PC-9 (cell line): Measurements from ENCODE around the gene AOAH. TPM values are rescaled to one million over a fixed set of nuclear protein-coding genes. Genes with fewer than 3 reads are reported as not detected.

Source experiments
- BruUV-seq: library from RNA; stranded (reverse); fragments of 400-500 nt; replicated peaks from 2 replicates; lab custom pipeline; 2021; lab: Mats Ljungman, UMichigan
- CTCF ChIA-PET: fragments of 300-600 bp; sonication (Branson Sonifier 250); formaldehyde crosslinking; loops from one replicate; lab custom pipeline; 2022; ENCODE audit warnings: antibody characterized with exemption; lab: Charles Lee
- POLR2A ChIA-PET: fragments of 300-600 bp; sonication (Branson Sonifier 250); formaldehyde crosslinking; loops from one replicate; lab custom pipeline; 2022; ENCODE audit warnings: antibody characterized with exemption; ENCODE audit not compliant: unreplicated experiment; lab: Charles Lee
- DNase-seq, 2 experiments: peaks; one replicate each; pipeline versions ENCODE4 v3.0.0 to v3.0.0-alpha.2; 2015 to 2022; ENCODE audit warnings: mixed read lengths in 1 of 2
- H2AFZ ChIP-seq: fragments of 200-600 bp; sonication (generic); 2 replicates; pipeline ENCODE4 v1.8.1; 2017; ENCODE audit warnings: antibody characterized with exemption
- H3F3A ChIP-seq: fragments of 200-600 bp; sonication (generic); 2 replicates; pipeline ENCODE4 v1.8.1; 2017; ENCODE audit warnings: antibody characterized with exemption, mild to moderate bottlenecking, low read depth; ENCODE audit not compliant: insufficient read depth
- H3K27ac ChIP-seq: fragments of 200-600 bp; sonication (generic); 2 replicates; pipeline ENCODE4 v1.6.1; 2016; ENCODE audit warnings: mixed run types
- H3K27me3 ChIP-seq: fragments of 200-600 bp; sonication (generic); 2 replicates; pipeline ENCODE4 v1.6.1; 2016; ENCODE audit warnings: low read depth, mixed run types; ENCODE audit not compliant: insufficient read depth
- H3K36me3 ChIP-seq: fragments of 200-600 bp; sonication (generic); 2 replicates; pipeline ENCODE4 v1.6.1; 2016; ENCODE audit warnings: low read depth, mixed run types
- H3K4me1 ChIP-seq: fragments of 200-600 bp; sonication (generic); replicated peaks from 2 replicates; pipeline ENCODE4 v1.6.1; 2016; ENCODE audit warnings: mixed run types; ENCODE audit not compliant: insufficient read depth
- H3K4me2 ChIP-seq: fragments of 200-600 bp; sonication (generic); 2 replicates; pipeline ENCODE4 v1.6.1; 2017; ENCODE audit warnings: mixed run types
- H3K4me3 ChIP-seq: fragments of 200-600 bp; sonication (generic); 2 replicates; pipeline ENCODE4 v1.6.1; 2016; ENCODE audit warnings: mixed run types
- H3K79me2 ChIP-seq: fragments of 200-600 bp; sonication (generic); 2 replicates; pipeline ENCODE4 v1.6.1; 2017; ENCODE audit warnings: low read depth, mixed run types
- H3K9me2 ChIP-seq: fragments of 200-600 bp; sonication (generic); 2 replicates; pipeline ENCODE4 v1.8.1; 2017; ENCODE audit warnings: mild to moderate bottlenecking; ENCODE audit not compliant: insufficient read depth
- H3K9me3 ChIP-seq: fragments of 200-600 bp; sonication (generic); 2 replicates; pipeline ENCODE4 v1.8.1; 2016; ENCODE audit warnings: low read depth; ENCODE audit not compliant: insufficient read depth
- H4K20me1 ChIP-seq: fragments of 200-600 bp; sonication (generic); 2 replicates; pipeline ENCODE4 v1.8.1; 2017; ENCODE audit not compliant: insufficient read depth
- EZH2 ChIP-seq: fragments of 200-600 bp; sonication (generic); IDR thresholded peaks from 2 replicates; pipeline ENCODE4 v1.8.0; 2017; ENCODE audit warnings: antibody characterized with exemption, low read depth
- intact Hi-C: fragments of 100-400 bp; cut with micrococcal nuclease; formaldehyde crosslinking; loops from one replicate; pipeline ENCODE4 v1.10.0; 2022; ENCODE audit not compliant: unreplicated experiment
- total RNA-seq: library from RNA; stranded (reverse); gene quantifications from 2 replicates; pipeline ENCODE4 v1.2.3, GENCODE V29; 2021
- TF ChIP-seq, protein P1 (sequence below): fragments of 200-600 bp; sonication (generic); conservative IDR thresholded peaks from 2 replicates; pipeline ENCODE4 v1.6.1; 2017; ENCODE audit warnings: mixed run types, antibody characterized with exemption, mild to moderate bottlenecking, moderate library complexity

Gene AOAH
- total RNA-seq, 1 experiment from 2014 or later = not detected

DNA sequence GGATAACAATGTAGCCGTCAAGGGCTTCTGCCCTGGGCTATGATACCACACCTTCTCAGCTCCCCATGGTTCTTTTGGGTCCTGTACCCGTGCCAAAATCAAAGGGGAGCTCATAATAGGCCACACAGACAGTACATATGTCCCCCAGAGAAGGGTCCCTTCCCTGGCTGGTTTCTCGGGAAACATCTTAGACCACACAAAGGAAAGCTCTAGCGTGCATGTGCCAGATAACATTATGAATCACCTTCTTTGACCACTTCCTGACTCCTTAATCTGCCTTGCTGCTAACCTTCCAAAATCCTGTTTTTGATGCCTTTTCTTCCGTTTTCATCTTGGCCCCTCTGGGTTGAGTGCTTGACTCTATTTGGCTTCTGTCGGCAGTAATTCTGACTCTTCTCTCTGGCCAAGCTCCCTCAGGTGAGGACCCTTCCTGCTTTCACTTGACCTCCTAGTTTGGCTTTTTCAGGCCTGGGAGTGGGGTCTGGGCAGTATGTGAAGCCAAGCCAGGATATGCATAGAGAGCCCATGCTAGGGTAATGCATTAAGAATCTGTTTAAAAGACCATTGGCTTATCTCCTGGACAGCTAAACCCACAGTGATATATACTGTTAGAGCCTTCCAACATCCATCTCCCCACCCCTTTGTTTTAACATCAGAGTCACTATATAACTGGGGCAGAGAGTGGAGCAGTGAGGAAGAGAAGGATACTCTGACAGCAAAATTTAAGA, 249.8 kb downstream of the AOAH start:
- Histone ChIP-seq H3F3A (no peaks in the 10 kb centered on the region), H3K9me3 (no peaks in the 10 kb centered on the region), H3K27ac (no peak overlapping the region), H3K36me3 (no peaks in the 10 kb centered on the region), H3K4me3 (no peak overlapping the region), H2AFZ (peak overlapping the region; percentile 27; the same call in 1 of the 2 replicates), H3K4me1 (no peaks in the 10 kb centered on the region), H3K9me2 (no peaks in the 10 kb centered on the region), H3K27me3 (peaks cover 3% of the 10 kb centered on the region; the same call in 1 of the 2 replicates), H3K79me2 (no peaks in the 10 kb centered on the region), H3K4me2 (peak overlapping the region; percentile 23), H4K20me1 (no peaks in the 10 kb centered on the region)
- POLR2A ChIA-PET = no interaction called here
- intact Hi-C loops = loop anchor here (5.0 kb wide), 1 partner anchor 493 kb away; no protein-coding TSS in a partner anchor
- no TSS peak for BruUV-seq
- TF ChIP-seq, protein P1, sequence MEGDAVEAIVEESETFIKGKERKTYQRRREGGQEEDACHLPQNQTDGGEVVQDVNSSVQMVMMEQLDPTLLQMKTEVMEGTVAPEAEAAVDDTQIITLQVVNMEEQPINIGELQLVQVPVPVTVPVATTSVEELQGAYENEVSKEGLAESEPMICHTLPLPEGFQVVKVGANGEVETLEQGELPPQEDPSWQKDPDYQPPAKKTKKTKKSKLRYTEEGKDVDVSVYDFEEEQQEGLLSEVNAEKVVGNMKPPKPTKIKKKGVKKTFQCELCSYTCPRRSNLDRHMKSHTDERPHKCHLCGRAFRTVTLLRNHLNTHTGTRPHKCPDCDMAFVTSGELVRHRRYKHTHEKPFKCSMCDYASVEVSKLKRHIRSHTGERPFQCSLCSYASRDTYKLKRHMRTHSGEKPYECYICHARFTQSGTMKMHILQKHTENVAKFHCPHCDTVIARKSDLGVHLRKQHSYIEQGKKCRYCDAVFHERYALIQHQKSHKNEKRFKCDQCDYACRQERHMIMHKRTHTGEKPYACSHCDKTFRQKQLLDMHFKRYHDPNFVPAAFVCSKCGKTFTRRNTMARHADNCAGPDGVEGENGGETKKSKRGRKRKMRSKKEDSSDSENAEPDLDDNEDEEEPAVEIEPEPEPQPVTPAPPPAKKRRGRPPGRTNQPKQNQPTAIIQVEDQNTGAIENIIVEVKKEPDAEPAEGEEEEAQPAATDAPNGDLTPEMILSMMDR = no peak
- TF ChIP-seq EZH2 = no peak
- no peak for DNase-seq
- CTCF ChIA-PET = interaction anchor here (0.6 to 1.4 kb wide), 3 partner anchors 82 to 724 kb away, joined by 4 to 13 read pairs (median 6); no protein-coding TSS in a partner anchor

DNA sequence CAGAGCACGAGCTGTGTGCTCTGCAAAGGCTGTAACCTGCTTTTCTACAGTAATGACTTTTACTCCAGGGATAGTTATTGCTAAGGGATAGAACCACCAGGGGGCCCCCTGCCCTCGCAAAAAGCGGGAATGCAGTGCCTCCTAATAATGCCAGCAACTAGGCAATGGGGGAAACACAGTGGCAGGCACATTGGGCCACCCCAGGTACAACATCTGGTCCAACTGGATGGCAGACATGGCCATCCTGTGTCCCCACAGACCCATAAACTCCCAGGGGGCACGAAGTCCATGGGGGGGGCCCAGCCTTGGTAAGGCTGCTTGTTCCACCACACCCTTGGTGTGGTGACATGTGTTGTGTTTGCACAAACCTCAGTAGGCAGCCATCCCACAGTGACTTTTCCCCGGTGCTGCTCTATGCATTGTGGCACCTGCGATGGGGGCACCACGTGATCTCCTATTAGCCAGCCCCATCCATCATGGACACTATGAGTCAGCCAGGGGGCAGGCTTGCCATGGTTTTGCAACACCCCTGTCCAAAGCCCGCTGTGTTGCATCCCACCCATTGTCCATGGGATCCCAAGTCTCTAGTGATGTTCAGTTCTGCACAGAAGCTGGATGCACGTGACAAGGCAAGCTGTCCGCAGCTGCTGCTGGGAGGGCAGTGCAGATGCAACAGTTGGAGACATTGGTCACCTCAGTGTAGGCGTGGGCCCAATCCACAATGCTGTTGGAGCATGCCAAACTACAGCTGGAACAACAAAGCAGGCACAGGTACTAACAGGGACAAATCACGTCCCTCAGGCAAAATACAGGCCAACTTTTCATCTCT, 250.6 kb downstream of the AOAH start:
- Histone ChIP-seq H3K36me3 (no peaks in the 10 kb centered on the region), H3K4me2 (peak overlapping the region; percentile 23), H3K9me2 (no peaks in the 10 kb centered on the region), H3K9me3 (no peaks in the 10 kb centered on the region), H4K20me1 (no peaks in the 10 kb centered on the region), H3K4me1 (no peaks in the 10 kb centered on the region), H3K4me3 (no peak overlapping the region), H3F3A (no peaks in the 10 kb centered on the region), H3K27ac (no peak overlapping the region), H2AFZ (peak overlapping the region; percentile 27; the same call in 1 of the 2 replicates), H3K79me2 (no peaks in the 10 kb centered on the region), H3K27me3 (no peaks in the 10 kb centered on the region; the same call in 1 of the 2 replicates)
- no peak for TF ChIP-seq EZH2
- TF ChIP-seq, protein P1 = peak; percentile 75
- BruUV-seq = no TSS peak
- CTCF ChIA-PET = interaction anchor here (0.6 to 1.4 kb wide), 2 partner anchors 81 to 725 kb away, joined by 6 to 13 read pairs; no protein-coding TSS in a partner anchor
- intact Hi-C loops = loop anchor here (1.0 to 5.0 kb wide), 3 partner anchors 198 to 725 kb away; no protein-coding TSS in a partner anchor
- POLR2A ChIA-PET = no interaction called here
- DNase-seq = peak in 1 of 2 experiments; percentile 50

DNA sequence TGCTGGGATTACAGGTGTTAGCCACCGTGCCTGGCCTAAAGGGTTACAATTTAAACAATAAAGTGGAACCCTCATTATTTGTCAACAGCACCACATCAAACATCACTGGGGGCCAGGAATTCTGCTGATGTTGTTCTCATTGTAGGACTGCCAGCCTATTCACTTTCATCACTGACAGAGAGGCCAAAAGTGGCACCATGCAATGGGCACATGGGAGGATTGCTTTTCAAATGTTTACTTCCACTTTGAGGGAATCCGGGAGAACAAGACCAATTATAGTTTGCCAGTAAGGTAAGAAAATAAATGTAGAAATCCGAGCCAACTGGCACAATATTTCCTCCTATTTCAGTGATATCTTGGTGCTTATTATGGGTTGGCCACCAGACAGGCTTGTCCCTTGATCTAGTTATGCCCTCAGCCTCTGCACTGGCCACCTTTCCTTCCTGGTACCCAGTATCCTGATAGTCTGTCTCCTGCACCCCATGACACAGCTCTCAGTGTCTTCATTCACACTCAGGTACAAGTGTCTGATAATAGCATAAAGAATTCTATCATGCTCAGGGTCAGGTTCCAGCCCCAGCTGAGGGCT, 252.1 kb downstream of the AOAH start:
- Histone ChIP-seq H3K4me1 (no peaks in the 10 kb centered on the region), H3K9me3 (no peaks in the 10 kb centered on the region), H3K27me3 (no peaks in the 10 kb centered on the region; the same call in 1 of the 2 replicates), H3K79me2 (no peaks in the 10 kb centered on the region), H3K4me2 (no peak overlapping the region), H4K20me1 (no peaks in the 10 kb centered on the region), H2AFZ (no peak overlapping the region), H3F3A (no peaks in the 10 kb centered on the region), H3K4me3 (no peak overlapping the region), H3K9me2 (no peaks in the 10 kb centered on the region), H3K27ac (no peak overlapping the region), H3K36me3 (no peaks in the 10 kb centered on the region)
- no peak for DNase-seq
- POLR2A ChIA-PET = interaction anchor here (0.5 kb wide), 1 partner anchor 342 kb away, joined by 6 read pairs; no protein-coding TSS in a partner anchor
- no TSS peak for BruUV-seq
- intact Hi-C loops = loop anchor here (2.0 to 5.0 kb wide), 2 partner anchors 495 to 727 kb away; no protein-coding TSS in a partner anchor
- TF ChIP-seq, protein P1 = no peak
- no peak for TF ChIP-seq EZH2
- CTCF ChIA-PET = no interaction called here
